ENCODE data around the gene PTPRR.

The PTPRR gene

DNA sequence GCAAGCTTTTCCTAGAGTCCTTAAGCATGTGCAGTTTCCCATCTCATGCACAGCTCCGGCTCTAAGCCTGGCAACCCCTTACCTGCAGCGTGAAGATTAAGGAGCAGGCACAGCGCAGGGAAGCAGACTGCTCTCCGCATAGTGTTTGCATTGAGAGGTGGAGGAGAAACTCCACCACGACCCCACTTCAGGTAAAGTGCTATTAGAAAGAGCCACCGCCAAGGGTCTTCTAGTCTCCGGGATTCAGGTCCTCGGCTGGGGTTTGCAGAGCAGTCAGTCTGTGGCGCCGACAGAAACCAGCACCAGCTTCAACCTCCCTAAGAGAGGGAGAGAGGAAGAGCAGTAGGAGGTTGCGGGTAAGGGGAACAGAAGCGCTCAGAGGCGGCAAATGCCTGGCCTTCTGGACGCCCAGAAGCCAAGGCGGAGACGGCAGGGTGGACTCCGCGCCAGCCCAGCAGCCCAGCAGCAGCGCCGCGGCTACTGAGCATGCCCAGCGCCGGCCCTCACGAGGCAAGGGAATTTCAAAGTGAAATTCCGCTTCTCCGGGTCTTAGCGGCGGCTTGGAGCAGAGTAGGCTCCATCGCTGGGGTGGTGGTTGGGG, at the start of gene PTPRR:
Gene PTPRR (minus strand): TSS at position 488 of the 601 bp plus-strand sequence. CDS start 348 bp downstream, at position 140.
- DNase-seq: peak; percentile 3

- DNase-seq: no peak
Measured at GRCh38 chr12:70966996-70967790, 46.7 kb upstream of the PTPRR start.

GRCh38 chr12:70966046-70966445, 45.5 kb upstream of the PTPRR start:
- DNase-seq: no peak

- no peak for DNase-seq
Measured at GRCh38 chr12:70964867-70965510, 44.5 kb upstream of the PTPRR start.

- no peak for DNase-seq
Measured at GRCh38 chr12:70963081-70963660, 42.6 kb upstream of the PTPRR start.

DNA sequence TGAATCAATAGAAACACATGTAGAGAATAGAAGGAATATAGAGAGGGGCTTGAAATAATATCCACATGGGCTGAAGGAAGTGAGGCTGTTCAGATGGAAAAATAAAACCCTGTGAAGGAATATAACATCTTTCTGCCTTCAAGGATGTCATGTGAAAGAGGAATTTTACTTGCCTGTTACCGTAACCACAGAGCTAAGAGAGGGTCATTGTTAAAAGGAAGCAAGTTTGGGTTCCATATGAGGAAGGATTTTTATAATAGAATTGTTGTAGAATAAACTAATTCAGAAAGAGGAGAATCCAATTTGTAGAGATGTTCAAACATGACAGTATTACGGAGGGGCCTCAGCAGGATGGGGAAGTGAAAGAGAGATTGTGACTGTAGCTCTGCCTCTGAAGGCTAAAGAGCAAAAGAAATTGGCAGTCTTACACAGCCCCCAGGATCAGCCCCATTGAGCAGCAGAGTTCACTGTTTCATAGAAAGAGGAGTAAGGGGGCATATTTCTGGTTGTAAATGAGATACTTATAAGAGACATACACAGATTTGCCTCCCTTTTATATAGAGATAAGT, 41.8 kb upstream of the PTPRR start:
- no peak for DNase-seq

DNA sequence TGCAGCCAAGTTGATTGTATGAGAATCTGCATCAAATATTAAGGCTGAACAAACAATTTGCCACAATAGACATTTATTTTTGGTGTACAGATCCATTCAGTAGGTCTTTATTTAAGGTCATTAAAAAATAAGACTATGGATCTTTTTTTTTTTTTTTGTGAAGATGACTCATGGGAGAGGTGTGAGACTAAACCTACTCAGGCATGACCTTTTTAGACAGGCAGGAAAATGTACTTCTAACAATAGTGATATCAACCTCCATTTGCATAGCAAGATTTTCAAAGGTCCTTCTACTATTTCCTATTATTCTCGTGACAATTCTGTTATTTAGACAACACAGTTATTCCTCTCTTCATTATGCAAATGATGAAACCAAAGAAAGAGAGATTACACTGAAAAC, 39.9 kb upstream of the PTPRR start:
- DNase-seq: no peak

DNA sequence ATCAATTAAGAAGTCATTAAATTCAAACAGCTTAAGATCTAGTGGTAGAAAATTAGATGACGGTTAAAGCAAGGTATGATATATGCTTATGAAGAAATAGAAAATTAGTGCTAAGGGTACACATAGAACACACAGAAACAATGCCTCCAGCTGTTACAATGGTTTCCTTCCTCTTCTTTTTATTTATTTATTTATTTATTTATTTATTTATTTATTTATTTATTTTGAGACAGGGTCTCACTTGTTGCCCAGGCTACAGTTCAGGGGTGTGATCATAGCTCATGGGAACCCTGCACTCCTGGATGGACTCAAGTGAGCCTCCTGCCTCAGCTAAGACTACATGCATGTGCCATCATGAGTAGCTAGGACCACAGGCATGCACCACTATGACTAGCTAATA, 34.9 kb upstream of the PTPRR start:
- DNase-seq: no peak

DNA sequence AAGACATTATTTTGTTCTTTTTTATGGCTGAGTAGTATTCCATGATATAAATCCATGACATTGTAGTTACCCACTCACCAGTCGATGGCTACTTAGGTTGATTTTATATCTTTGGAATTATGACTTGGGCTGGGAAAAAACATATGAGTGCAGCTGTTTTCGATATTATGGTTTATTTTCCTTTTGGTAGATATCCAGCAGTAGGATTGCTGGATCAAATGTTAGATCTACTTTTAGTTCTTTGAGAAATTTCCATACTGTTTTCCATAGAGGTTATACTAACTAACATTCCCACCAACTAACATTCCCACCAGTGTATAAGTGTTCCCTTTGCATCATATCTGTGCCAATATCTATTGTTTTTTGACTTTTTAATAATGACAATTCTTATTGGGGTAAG, 29.9 kb upstream of the PTPRR start:
- DNase-seq: no peak

GRCh38 chr12:70948976-70949336, 28.4 kb upstream of the PTPRR start:
- no peak for DNase-seq

GRCh38 chr12:70948236-70948975, 27.9 kb upstream of the PTPRR start:
- DNase-seq: no peak

GRCh38 chr12:70936203-70936813, 15.8 kb upstream of the PTPRR start:
- DNase-seq: no peak

DNA sequence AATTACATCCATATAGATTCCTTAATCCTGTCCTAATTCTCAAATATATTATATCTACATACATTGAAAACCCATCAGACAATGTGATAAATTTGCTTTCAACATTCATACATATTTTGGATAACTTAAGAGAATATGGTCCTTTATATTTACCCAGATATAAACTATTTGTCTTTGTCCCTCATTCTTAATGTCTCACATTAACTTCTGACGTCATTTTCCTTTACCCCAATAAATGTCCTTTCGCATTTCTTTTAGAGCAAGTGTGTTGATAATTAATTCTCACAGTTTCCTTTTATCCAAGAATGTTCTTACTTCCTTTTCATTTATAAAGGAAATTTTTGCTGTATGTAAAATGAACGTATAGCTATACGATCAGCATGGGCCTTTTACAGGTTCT, 12.6 kb upstream of the PTPRR start:
- no peak for DNase-seq

DNA sequence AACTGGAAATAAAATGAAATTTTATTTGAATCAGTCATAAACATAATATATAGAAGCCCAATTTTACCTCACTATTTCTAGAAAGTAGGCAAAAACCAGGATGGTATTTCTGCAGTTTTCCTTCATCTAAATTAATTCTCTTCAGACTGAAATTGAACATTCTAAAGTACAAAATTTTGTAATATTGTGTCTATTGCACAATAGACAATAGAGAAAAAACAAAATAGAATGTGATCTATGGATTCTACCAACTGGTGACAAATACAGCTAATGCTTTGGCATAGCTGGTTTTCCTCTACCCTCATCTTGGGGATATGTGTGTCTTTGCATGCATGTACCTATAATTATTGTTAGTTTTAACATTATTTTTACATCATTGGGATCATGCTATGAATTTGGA, 8.5 kb upstream of the PTPRR start:
- DNase-seq: no peak

- DNase-seq: no peak
Measured at GRCh38 chr12:70928071-70928470, 7.5 kb upstream of the PTPRR start.

DNA sequence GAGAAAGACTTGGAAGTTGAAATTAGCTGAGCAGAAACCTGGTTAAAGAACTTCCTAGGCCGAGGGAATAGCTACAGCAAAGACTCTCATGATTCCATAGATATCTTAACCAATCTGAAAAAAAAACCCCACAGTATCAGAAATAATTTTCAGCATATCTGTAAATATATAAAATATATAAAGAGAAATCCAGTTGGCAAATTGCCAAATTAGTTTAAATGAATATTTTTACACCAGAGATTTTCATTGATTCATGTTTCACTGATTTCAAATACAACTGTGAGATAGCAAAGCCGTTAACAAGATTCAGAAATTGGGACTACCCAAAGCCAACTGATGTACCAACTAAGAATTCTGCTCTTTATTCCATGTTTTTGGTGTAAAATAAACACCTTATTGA, 6.8 kb upstream of the PTPRR start:
- no peak for DNase-seq

- no peak for DNase-seq
Measured at GRCh38 chr12:70925539-70925938, 5.0 kb upstream of the PTPRR start.

DNA sequence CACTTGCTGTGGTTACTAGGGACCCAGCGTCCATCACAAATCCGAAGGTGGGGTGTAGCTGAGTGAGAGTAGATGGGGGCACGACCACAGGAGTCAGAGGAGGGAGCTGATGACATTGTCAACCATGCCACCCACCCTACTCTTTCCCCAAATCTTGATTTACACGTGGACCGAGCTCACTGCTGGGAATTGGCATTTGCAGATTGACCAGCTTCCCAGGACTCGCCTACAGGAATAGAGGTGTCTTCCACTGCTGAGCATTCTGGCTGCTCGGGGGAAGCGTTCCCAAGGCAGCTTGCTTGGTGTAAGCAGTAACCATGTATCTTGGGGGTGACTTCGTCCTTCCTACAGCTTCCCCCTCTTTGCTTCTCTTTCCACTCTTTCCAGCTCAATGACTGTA, 353 bp upstream of the PTPRR start:
- DNase-seq: no peak

DNA sequence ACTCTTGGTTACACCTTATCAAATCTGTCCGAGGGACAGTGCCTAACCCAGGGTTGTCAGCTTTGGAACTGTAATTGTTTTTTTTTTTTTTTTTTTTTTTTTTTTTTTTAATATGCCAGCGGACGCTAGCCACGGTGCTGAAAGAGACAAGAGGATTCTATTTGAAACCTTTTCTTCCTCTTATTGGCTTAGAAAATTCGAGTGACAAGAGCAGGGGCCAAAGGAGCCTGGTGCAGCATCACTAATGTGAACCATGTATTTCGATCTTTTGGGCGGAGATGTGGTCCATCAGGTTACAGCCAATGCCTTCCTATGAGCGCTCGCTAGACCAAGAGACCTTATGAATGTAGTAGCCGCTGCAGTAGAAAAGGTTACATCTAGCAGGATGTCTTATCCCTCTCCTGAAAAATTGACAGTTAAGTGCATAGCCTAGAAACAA, 922 bp downstream of the PTPRR start:
- no peak for DNase-seq

DNA sequence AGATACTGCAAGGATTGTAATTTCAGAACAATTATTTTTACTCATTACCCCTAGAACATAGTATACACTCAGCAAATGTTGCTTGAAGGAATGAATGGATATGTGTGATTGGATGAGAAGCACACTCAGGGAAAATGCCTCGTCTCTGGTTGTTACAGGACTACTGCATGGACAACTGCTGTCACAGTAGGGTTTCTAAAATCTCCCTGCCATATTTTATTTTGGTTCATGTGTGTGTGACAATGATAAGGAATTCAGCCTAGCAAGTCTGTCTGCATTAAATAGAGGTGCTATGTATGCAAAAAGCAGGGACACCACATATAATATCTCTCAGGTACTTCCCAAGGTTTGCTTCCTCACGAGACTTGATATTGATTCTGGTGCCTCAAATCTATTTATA, 1.4 kb downstream of the PTPRR start:
- DNase-seq: no peak

DNA sequence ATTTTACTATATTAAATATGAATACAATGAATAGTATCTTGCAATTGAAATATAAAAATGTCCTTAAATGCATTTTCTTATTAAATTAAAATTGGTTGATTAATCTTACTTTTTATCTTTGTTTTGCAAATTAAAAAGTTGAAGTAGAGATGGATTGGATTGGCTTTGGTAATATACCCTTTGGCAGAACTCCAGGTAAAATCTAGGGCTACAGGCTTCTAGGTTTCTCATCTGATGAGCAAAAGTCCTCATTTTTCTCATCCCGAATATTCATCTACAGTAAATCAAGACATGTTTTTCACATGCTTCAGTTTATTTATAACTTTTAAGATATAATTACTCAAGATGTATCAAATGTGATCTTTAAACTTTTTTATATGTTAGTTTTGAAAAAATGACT, 2.2 kb downstream of the PTPRR start:
- DNase-seq: no peak

GRCh38 chr12:70910666-70911065, 9.9 kb downstream of the PTPRR start:
- DNase-seq: no peak
